ENCODE data around the gene RMND5B. TPM values are rescaled to one million over a fixed set of nuclear protein-coding genes. Genes with fewer than 3 reads are reported as not detected.

The RMND5B gene
- total and polyA plus RNA-seq, 10 donors, result 22.2 to 52.8 (median 36.1) TPM

DNA sequence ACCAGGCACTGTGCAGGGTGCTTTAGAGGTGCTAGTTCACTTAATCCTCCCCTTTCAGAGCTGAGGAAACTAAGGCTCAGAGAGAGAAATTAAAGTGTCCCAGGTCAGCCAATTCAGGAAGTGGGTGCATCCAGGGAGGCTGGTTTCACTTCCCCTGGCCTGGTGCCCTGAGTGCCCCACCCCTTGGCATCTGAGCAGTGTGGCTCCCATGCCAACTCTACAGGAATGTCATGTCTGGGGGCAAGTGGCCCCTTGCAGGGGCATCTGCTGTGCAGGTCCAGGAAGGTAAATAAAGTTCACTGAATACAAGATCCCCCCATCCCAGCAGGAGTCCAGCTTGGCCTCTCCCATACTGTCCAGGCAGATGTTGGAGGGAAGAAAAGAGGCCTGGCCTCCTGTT lies 21.8 kb upstream of the RMND5B start:
- Histone ChIP-seq H3K4me1 (peaks cover 3 to 32% (median 24%) of the 10 kb centered on the region in 6 donors), H3K27ac (no peak overlapping the region), H3K9me3 (peaks cover 0 to 4% (median 0%) of the 10 kb centered on the region in 8 donors), H3K4me3 (no peak overlapping the region), H3K27me3 (replicated peaks in 1 of 7) (peaks cover 0 to 33% (median 10%) of the 10 kb centered on the region in 7 donors), H3K36me3 (no peaks in the 10 kb centered on the region)
- intact Hi-C loops (cut with DNase I; ENCODE audit: low total_unique reads), result no loop called here
- no peak for DNase-seq
- TF ChIP-seq POLR2AphosphoS5 (IDR thresholded peaks at IDR 0.05) (no peak), POLR2A (IDR thresholded peaks at IDR 0.05) (no peak), CTCF (IDR thresholded peaks at IDR 0.05 in 8 of 11, conservative IDR thresholded peaks at IDR 0.05 in 3 of 11) (no peak)

DNA sequence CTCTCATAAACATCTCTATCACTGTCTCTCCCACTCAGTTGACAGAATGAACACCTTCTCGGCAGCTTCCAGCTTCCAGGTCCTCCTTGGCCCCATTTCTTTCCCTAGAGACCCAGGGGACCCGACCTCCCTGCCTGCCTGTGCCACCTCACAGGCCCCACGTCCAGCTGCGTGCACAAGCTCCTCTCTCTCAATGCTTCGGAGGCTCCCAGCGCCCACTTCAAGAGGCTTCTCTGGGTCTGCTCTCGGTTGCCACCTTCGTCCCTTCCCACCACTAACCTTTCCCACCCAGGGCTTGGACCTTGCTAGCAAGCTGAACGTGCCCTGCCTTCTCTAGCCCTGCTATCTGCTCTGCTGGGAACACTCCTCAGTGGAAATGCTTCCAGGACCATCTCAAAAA lies 20.3 kb upstream of the RMND5B start:
- intact Hi-C loops (cut with DNase I; ENCODE audit: low total_unique reads), result no loop called here
- H3K27me3 ChIP-seq (replicated peaks in 1 of 7), result peaks cover 0 to 48% (median 23%) of the 10 kb centered on the region in 7 donors
- H3K27ac ChIP-seq, result no peak overlapping the region
- H3K4me1 ChIP-seq, result peaks cover 17 to 48% (median 39%) of the 10 kb centered on the region in 6 donors
- H3K9me3 ChIP-seq, result peaks cover 0 to 4% (median 0%) of the 10 kb centered on the region in 8 donors
- DNase-seq, result no peak
- H3K4me3 ChIP-seq, result no peak overlapping the region
- H3K36me3 ChIP-seq, result no peaks in the 10 kb centered on the region
- WGBS, 5 donors, result 85 to 96% (median 90%) methylated on average over 8 to 9 of the region's 9 CpGs
- TF ChIP-seq POLR2AphosphoS5 (IDR thresholded peaks at IDR 0.05) (no peak), CTCF (IDR thresholded peaks at IDR 0.05 in 8 of 11, conservative IDR thresholded peaks at IDR 0.05 in 3 of 11) (no peak), POLR2A (IDR thresholded peaks at IDR 0.05) (no peak)

DNA sequence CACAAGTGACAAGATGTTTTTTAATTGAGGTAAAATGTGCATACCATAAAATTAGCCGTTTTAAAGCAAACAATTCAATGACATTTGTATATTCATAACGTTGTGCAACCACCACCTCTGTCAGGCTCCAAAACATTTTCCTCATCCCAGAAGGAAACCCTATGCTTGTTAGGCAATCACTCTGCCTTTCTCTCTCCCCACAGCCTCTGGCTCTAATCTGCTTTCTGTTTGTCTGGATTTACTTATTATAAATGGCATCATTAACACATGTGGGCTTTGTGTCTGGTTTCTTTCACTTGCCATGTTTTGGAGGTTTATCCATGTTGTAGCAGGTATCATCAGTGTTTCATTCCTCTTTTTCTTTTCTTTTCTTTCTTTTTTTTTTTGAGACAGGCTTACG lies 18.9 kb upstream of the RMND5B start:
- no peak for DNase-seq
- H3K4me3 ChIP-seq, result no peak overlapping the region
- H3K4me1 ChIP-seq, result peaks cover 26 to 62% (median 53%) of the 10 kb centered on the region in 6 donors

GRCh38 chr5:178112545-178112944 lies 18.3 kb upstream of the RMND5B start:
- no peak for DNase-seq
- intact Hi-C loops (cut with DNase I; ENCODE audit: low total_unique reads), result no loop called here
- Histone ChIP-seq H3K9me3 (peaks cover 0 to 4% (median 0%) of the 10 kb centered on the region in 8 donors), H3K4me3 (peak overlapping the region in 2 of 8 donors; percentile 66 to 85), H3K4me1 (peaks cover 33 to 68% (median 60%) of the 10 kb centered on the region in 6 donors), H3K27ac (peak overlapping the region in 1 of 8 donors; percentile 85), H3K27me3 (replicated peaks in 1 of 7) (peaks cover 0 to 58% (median 26%) of the 10 kb centered on the region in 7 donors), H3K36me3 (no peaks in the 10 kb centered on the region)
- WGBS, 5 donors, result 71 to 88% (median 79%) methylated on average over 5 of the region's 5 CpGs
- TF ChIP-seq POLR2AphosphoS5 (IDR thresholded peaks at IDR 0.05) (no peak), CTCF (IDR thresholded peaks at IDR 0.05 in 8 of 11, conservative IDR thresholded peaks at IDR 0.05 in 3 of 11) (no peak), POLR2A (IDR thresholded peaks at IDR 0.05) (no peak)

More for the DNA sequence above, 18.9 kb upstream of the RMND5B start:
- no peaks in the 10 kb centered on the region for H3K36me3 ChIP-seq
- peaks cover 0 to 58% (median 23%) of the 10 kb centered on the region in 7 donors for H3K27me3 ChIP-seq (replicated peaks in 1 of 7)
- 45 to 67% (median 64%) methylated on average over 3 of the region's 3 CpGs for WGBS, 5 donors
- H3K9me3 ChIP-seq, result peaks cover 0 to 4% (median 0%) of the 10 kb centered on the region in 8 donors
- no peak overlapping the region for H3K27ac ChIP-seq
- TF ChIP-seq CTCF (IDR thresholded peaks at IDR 0.05 in 8 of 11, conservative IDR thresholded peaks at IDR 0.05 in 3 of 11) (no peak), POLR2AphosphoS5 (IDR thresholded peaks at IDR 0.05) (no peak), POLR2A (IDR thresholded peaks at IDR 0.05) (no peak)
- intact Hi-C loops (cut with DNase I; ENCODE audit: low total_unique reads), result no loop called here
